Measurements from ENCODE around the gene TMEM270.
"Not testable (repeated sequence)": the region's sequence is repeated elsewhere in the genome, so short reads cannot be mapped to it uniquely, and the experiment has no call there.

Gene TMEM270, protein sequence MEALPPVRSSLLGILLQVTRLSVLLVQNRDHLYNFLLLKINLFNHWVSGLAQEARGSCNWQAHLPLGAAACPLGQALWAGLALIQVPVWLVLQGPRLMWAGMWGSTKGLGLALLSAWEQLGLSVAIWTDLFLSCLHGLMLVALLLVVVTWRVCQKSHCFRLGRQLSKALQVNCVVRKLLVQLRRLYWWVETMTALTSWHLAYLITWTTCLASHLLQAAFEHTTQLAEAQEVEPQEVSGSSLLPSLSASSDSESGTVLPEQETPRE

DNA sequence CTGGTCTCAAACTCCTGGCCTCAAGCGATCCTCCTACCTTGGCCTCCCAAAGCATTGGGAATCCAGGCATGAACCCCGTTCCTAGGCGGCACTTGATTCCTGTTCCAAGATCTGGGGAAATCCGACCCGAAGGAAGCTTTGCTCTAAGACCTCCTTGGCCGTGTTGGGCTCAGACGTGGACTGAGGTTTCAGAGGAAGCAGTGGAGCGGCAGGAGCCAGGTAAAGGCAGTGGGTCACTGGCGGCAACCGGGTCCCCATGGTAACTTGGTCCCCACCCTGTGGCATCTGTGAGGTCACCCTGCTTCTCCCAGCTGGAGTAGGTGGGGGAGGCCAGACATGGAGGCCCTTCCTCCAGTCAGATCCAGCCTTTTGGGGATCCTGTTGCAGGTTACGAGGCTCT, at the start of gene TMEM270:
TMEM270 (plus strand) TSS at position 301 of the 400 bp plus-strand sequence; CDS start at position 337, 36 bp downstream.
- no peak for DNase-seq

GRCh38 chr7:73811760-73812168, 49.2 kb upstream of the TMEM270 start:
- DNase-seq = peak; percentile 43

GRCh38 chr7:73812996-73813395, 48.0 kb upstream of the TMEM270 start:
- no peak for DNase-seq

DNA sequence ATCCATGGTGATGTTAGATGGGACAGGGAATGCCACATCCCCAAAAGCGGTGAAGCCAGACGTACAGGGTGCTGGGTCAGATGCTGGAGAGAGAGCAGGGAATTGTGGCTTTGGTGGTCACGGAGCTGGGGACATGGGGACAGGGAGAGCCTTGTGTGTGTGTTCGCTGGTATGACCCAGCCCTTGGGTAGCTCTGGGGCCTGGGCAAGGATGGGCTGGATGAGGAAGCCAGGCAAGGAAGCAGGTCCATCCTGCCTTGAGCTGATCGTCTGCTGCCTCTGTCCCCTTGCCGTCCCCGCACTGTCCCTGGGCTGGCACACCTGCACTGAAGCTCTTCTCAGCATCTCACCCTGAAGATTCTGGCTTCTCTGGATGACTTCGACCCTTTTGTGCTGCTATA, 45.5 kb upstream of the TMEM270 start:
- DNase-seq = no peak

GRCh38 chr7:73817121-73817520, 43.8 kb upstream of the TMEM270 start:
- DNase-seq = no peak

DNA sequence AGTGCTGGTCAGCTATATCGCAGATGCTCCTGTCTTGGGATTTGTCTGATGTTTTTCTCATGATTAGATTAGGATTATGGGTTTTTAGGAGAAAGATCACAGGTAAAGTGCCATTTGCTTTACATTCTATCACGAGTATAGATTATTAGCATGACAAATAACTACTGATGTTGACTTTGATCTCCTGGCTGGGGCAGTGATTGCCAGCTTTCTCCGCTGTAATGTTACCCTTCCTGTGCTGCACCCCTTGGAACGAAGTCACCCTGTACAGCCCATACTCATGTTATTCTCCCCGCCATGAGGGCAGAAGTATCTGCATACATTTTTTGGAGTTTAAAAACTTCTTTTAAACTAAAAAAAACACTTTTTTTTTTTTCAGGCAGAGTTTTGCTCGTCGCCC, 40.9 kb upstream of the TMEM270 start:
- DNase-seq = no peak

- DNase-seq = not testable (repeated sequence)
These were observed 39.2 kb upstream of the TMEM270 start for GRCh38 chr7:73821597-73822285.

GRCh38 chr7:73822319-73823173, 38.4 kb upstream of the TMEM270 start:
- DNase-seq = peak; percentile 76

GRCh38 chr7:73823257-73823656, 37.7 kb upstream of the TMEM270 start:
- no peak for DNase-seq

- no peak for DNase-seq
These were observed 36.9 kb upstream of the TMEM270 start for GRCh38 chr7:73823873-73824592.

DNA sequence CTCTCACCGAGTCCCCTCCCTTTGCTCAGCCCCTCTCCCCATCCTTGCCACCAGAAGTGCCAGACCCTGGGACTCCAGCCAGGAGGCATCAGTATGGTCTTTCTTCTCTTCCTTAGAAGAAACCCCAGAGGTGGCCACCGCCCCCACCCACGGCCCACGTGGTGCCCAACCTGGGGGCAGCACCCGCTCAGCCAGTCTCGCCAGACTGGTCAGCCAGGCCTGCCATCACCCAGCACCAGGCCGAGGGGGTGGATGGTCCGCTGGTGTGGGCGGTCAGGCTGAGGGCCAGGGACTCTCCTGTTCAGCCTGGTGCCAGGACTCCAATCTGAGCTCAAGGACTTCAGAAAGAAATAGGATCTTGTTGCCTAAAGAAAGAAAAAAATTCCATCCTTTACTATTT, 36.0 kb upstream of the TMEM270 start:
- DNase-seq = no peak

GRCh38 chr7:73827567-73828106, 33.3 kb upstream of the TMEM270 start:
- peak; percentile 99 for DNase-seq

DNA sequence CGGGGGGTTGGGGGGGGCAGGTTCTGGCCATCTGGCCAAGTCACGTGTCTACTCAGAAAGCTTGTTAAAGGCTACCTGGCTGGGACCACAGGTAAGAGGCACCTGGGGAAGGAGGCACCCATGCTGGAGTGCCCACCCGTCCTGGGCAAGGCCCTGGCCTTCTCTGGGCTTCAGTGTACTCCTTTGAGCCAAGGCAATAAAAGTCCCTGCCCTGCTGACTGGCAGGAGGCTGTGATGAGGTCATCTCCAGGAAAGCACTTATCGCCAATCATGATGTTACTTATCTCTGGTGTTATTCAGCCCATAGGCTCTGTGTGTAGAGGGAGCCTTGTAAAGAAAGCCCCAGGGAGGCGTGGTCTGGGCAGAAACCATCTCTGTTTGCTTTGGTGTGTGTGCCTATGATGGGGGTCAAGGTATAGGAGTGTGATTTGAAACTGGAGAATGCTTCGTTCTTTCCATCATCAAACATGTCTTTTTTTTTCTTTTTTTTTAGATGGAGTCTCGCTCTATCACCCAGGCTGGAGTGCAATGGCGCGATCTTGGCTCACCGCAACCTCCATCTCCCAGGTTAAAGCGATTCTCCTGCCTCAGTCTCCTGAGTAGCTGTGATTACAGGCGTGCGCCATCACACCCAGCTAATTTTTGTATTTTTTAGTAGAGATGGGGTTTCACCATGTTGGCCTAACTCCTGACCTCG, 32.7 kb upstream of the TMEM270 start:
- peak; percentile 99 for DNase-seq

- DNase-seq = no peak
These were observed 32.0 kb upstream of the TMEM270 start for GRCh38 chr7:73828972-73829371.

- DNase-seq = no peak
These were observed 31.5 kb upstream of the TMEM270 start for GRCh38 chr7:73829505-73829904.

GRCh38 chr7:73829921-73830680, 30.9 kb upstream of the TMEM270 start:
- DNase-seq = no peak

- DNase-seq = peak; percentile 86
These were observed 30.0 kb upstream of the TMEM270 start, which contains the start of gene CLDN4 for GRCh38 chr7:73830681-73831583. CLDN4 (plus strand) TSS chr7:73830996; CDS start chr7:73831202, 206 bp downstream.

DNA sequence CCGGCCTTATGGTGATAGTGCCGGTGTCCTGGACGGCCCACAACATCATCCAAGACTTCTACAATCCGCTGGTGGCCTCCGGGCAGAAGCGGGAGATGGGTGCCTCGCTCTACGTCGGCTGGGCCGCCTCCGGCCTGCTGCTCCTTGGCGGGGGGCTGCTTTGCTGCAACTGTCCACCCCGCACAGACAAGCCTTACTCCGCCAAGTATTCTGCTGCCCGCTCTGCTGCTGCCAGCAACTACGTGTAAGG, 29.4 kb upstream of the TMEM270 start:
- no peak for DNase-seq

DNA sequence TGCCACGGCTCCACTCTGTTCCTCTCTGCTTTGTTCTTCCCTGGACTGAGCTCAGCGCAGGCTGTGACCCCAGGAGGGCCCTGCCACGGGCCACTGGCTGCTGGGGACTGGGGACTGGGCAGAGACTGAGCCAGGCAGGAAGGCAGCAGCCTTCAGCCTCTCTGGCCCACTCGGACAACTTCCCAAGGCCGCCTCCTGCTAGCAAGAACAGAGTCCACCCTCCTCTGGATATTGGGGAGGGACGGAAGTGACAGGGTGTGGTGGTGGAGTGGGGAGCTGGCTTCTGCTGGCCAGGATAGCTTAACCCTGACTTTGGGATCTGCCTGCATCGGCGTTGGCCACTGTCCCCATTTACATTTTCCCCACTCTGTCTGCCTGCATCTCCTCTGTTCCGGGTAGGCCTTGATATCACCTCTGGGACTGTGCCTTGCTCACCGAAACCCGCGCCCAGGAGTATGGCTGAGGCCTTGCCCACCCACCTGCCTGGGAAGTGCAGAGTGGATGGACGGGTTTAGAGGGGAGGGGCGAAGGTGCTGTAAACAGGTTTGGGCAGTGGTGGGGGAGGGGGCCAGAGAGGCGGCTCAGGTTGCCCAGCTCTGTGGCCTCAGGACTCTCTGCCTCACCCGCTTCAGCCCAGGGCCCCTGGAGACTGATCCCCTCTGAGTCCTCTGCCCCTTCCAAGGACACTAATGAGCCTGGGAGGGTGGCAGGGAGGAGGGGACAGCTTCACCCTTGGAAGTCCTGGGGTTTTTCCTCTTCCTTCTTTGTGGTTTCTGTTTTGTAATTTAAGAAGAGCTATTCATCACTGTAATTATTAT, 28.9 kb upstream of the TMEM270 start:
- peak; percentile 92 for DNase-seq

Measured in NCI-H510A (cell line).